HG02885 (cell line): ENCODE data around the gene STXBP3.

Experiments used
- ATAC-seq: cut with Tn5 transposase; IDR thresholded peaks from one replicate; pipeline ENCODE4 v1.9.1; 2021; ENCODE audit warnings: mild to moderate bottlenecking; ENCODE audit not compliant: unreplicated experiment, poor library complexity

The STXBP3 gene

GRCh38 chr1:108832929-108833328, 86.5 kb downstream of the STXBP3 start:
- no peak for ATAC-seq

GRCh38 chr1:108841703-108842102, 95.2 kb downstream of the STXBP3 start:
- ATAC-seq = no peak

GRCh38 chr1:108842525-108843181, 96.2 kb downstream of the STXBP3 start:
- no peak for ATAC-seq

DNA sequence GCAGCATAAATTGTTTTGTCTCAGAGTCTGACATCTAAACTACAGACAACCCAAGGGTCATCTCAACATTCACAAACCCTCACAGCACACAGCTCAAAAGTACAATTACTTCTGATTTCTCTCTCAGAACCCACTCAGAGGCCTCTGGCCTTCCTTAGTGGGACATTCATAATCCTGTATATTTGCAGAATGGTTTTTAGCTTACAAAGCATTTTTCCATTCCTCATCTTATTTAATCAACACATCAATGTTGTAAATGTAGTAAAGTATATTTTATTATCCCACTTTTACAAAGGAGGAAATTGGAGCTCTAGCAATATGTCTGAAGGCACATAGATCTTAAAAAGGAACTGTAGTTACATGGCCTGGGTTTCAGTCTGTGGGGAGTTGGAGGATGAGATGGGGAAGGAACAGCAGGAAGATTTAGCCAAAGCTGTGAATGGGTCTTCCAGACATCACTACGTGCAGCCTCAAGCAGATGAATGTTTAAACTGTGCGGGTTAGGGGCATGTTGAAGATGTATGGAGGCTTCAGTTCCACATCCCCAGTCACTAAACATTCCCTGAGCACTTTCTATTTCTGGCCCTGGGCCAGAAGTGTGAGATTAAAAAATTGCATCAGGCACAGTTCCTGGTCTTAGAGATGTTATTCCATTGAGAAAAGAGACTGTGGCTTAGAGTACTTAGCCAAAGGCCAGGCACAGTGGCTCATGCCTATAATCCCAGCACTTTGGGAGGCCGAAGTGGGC, 97.1 kb downstream of the STXBP3 start:
- ATAC-seq = no peak

- no peak for ATAC-seq
Measured at GRCh38 chr1:108845446-108845845, 99.0 kb downstream of the STXBP3 start.

- ATAC-seq = no peak
Measured at GRCh38 chr1:108845991-108846390, 99.5 kb downstream of the STXBP3 start.

- no peak for ATAC-seq
Measured at GRCh38 chr1:108847494-108847893, 101.0 kb downstream of the STXBP3 start.

GRCh38 chr1:108848806-108849205, 102.3 kb downstream of the STXBP3 start:
- ATAC-seq = no peak

- ATAC-seq = no peak
Measured at GRCh38 chr1:108850929-108851328, 104.5 kb downstream of the STXBP3 start.

GRCh38 chr1:108851567-108851966, 105.1 kb downstream of the STXBP3 start:
- no peak for ATAC-seq

DNA sequence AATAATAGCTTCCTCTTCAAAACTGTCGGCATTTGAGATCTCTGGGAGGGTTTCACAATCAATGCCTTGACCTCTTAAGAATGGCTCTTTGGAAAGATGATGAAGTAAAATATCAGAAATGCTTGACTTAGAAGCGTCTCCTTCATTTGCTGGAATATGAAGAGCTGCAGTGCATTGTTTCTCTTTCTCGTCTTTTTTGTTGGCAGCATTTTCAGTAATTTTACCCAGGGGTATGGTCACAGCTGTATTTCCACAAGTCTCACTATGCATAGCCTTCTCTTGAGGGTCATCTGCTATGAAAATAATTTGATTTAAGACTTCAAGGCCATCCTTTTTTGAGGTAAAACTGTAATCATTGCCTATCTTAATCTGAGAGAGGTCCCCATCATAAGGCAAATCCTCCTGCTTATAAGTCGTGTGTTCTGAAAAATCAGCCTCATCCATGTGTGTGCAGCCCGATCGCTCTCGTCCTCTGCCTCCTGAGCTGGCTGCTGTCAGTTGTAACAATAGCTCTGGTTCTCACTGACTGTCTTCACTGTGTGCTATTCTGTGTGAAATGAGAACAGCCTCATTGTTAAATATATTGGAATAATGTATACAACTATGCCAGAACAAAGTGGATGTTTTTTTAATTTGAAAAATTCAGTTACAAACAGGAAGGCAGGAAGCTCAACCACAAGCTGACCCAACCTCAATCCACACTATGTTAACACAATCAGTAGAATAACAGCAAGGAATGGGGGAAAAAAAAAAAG, 105.9 kb downstream of the STXBP3 start:
- ATAC-seq = no peak

- ATAC-seq = no peak
Measured at GRCh38 chr1:108854221-108855019, 107.9 kb downstream of the STXBP3 start.

- ATAC-seq = no peak
Measured at GRCh38 chr1:108856994-108857393, 110.5 kb downstream of the STXBP3 start, which contains the start of gene AKNAD1. AKNAD1 (minus strand) TSS chr1:108857094; CDS start chr1:108852664, 4,430 bp downstream.

DNA sequence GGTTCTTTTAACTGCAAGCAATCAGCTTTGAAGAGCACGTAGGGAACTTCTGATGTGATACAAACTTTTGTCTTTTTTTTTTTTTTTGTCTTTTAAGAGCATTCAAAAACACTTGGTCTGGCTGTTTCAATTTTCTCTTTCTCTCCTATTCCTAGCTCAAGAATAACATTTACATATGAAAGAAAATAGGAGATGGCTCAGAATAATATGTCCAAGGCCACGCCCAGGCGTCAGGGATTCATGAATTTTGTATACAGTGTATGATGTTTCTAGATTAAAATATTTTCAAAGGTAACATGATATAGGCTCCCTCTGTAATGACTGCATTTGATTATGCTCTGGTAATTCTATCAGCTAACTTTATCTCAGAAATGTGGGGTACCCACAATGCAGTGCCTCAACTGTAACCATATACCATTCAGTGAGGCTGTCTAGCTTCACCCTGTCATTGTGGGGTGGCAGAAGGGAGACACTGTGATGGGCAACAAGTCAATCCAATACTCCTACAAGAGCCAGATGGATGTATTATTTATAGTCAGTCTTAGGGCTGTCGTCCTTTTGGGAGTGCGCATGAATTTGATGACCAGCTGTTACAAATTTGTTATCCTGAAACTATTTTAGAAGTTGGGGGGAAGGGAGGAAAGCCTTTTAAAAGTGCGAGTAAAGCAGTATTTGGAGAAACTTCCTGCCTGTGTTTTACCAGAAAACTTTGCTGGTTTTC, 111.9 kb downstream of the STXBP3 start:
- no peak for ATAC-seq
